ENCODE measurements around the gene PLEKHA7.

- TF ChIP-seq CTCF (conservative IDR thresholded peaks at IDR 0.05; ENCODE audit: low read length) = no peak
- no peak for TF ChIP-seq EZH2phosphoT487 (IDR thresholded peaks at IDR 0.05; ENCODE audit: borderline replicate concordance, low read depth, low read length)
Measured at GRCh38 chr11:16963316-16963876, 50.8 kb downstream of the PLEKHA7 start.
